RKO (cell line): Measurements from ENCODE around the gene SIM1.
A peak's percentile ranks its signal among the peaks of the same experiment; 100 is the strongest.

Source experiments
- DNase-seq: peaks from one replicate; pipeline ENCODE4 v3.0.0-alpha.2; 2016; ENCODE audit warnings: low spot score

SIM1 gene

GRCh38 chr6:100353276-100354015 is 111.3 kb downstream of the SIM1 start:
- DNase-seq = no peak

- no peak for DNase-seq
Measured at GRCh38 chr6:100350139-100350538, 114.6 kb downstream of the SIM1 start.

- no peak for DNase-seq
Measured at GRCh38 chr6:100349366-100349765, 115.4 kb downstream of the SIM1 start.

GRCh38 chr6:100347901-100348550 is 116.7 kb downstream of the SIM1 start:
- no peak for DNase-seq

GRCh38 chr6:100346828-100347227 is 117.9 kb downstream of the SIM1 start:
- DNase-seq = no peak

GRCh38 chr6:100346203-100346602 is 118.5 kb downstream of the SIM1 start:
- DNase-seq = no peak

GRCh38 chr6:100344761-100345160 is 120.0 kb downstream of the SIM1 start:
- DNase-seq = peak; percentile 80

GRCh38 chr6:100344321-100344720 is 120.4 kb downstream of the SIM1 start:
- no peak for DNase-seq

- peak; percentile 12 for DNase-seq
Measured at GRCh38 chr6:100343316-100344077, 121.2 kb downstream of the SIM1 start.

- DNase-seq = no peak
Measured at GRCh38 chr6:100342830-100343229, 121.9 kb downstream of the SIM1 start.

GRCh38 chr6:100339574-100340255 is 125.0 kb downstream of the SIM1 start:
- DNase-seq = no peak

- no peak for DNase-seq
Measured at GRCh38 chr6:100338090-100338489, 126.6 kb downstream of the SIM1 start.

GRCh38 chr6:100336876-100337275 is 127.8 kb downstream of the SIM1 start:
- no peak for DNase-seq

GRCh38 chr6:100335991-100336390 is 128.7 kb downstream of the SIM1 start:
- DNase-seq = no peak
